ENCODE measurements around the gene HLA-B.

GRCh38 chr6:31309641-31310040 is 47.3 kb downstream of the HLA-B start:
- TF ChIP-seq CTCF (IDR thresholded peaks at IDR 0.05) (no peak), EZH2phosphoT487 (IDR thresholded peaks at IDR 0.05) (no peak)

Data from neural progenitor cell (in vitro differentiated cells).